Inferior parietal cortex (tissue), 1 donor: ENCODE measurements around the gene PCDH10.

Experiments
- DNase-seq: peaks from one replicate; pipeline ENCODE4 v3.0.0-alpha.2; 2016; ENCODE audit errors: extremely low spot score

Gene PCDH10

DNA sequence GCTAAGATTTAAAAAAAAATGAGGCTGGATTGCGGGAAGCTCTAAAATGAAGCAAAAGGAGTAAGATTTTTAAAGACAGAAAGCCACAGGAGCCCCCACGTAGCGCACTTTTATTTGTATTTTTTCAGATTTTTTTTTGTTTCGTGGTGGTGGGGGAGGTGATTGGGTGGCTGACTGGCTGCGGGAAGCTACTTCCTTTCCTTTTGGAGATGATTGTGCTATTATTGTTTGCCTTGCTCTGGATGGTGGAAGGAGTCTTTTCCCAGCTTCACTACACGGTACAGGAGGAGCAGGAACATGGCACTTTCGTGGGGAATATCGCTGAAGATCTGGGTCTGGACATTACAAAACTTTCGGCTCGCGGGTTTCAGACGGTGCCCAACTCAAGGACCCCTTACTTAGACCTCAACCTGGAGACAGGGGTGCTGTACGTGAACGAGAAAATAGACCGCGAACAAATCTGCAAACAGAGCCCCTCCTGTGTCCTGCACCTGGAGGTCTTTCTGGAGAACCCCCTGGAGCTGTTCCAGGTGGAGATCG is 908 bp downstream of the PCDH10 start:
- no peak for DNase-seq

DNA sequence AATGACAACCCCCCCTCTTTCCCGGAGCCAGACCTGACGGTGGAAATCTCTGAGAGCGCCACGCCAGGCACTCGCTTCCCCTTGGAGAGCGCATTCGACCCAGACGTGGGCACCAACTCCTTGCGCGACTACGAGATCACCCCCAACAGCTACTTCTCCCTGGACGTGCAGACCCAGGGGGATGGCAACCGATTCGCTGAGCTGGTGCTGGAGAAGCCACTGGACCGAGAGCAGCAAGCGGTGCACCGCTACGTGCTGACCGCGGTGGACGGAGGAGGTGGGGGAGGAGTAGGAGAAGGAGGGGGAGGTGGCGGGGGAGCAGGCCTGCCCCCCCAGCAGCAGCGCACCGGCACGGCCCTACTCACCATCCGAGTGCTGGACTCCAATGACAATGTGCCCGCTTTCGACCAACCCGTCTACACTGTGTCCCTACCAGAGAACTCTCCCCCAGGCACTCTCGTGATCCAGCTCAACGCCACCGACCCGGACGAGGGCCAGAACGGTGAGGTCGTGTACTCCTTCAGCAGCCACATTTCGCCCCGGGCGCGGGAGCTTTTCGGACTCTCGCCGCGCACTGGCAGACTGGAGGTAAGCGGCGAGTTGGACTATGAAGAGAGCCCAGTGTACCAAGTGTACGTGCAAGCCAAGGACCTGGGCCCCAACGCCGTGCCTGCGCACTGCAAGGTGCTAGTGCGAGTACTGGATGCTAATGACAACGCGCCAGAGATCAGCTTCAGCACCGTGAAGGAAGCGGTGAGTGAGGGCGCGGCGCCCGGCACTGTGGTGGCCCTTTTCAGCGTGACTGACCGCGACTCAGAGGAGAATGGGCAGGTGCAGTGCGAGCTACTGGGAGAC is 1.6 kb downstream of the PCDH10 start:
- DNase-seq: no peak

DNA sequence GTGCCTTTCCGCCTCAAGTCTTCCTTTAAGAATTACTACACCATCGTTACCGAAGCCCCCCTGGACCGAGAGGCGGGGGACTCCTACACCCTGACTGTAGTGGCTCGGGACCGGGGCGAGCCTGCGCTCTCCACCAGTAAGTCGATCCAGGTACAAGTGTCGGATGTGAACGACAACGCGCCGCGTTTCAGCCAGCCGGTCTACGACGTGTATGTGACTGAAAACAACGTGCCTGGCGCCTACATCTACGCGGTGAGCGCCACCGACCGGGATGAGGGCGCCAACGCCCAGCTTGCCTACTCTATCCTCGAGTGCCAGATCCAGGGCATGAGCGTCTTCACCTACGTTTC is 2.2 kb downstream of the PCDH10 start:
- peak; percentile 74 for DNase-seq

DNA sequence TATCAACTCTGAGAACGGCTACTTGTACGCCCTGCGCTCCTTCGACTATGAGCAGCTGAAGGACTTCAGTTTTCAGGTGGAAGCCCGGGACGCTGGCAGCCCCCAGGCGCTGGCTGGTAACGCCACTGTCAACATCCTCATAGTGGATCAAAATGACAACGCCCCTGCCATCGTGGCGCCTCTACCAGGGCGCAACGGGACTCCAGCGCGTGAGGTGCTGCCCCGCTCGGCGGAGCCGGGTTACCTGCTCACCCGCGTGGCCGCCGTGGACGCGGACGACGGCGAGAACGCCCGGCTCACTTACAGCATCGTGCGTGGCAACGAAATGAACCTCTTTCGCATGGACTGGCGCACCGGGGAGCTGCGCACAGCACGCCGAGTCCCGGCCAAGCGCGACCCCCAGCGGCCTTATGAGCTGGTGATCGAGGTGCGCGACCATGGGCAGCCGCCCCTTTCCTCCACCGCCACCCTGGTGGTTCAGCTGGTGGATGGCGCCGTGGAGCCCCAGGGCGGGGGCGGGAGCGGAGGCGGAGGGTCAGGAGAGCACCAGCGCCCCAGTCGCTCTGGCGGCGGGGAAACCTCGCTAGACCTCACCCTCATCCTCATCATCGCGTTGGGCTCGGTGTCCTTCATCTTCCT is 2.7 kb downstream of the PCDH10 start:
- DNase-seq: no peak

DNA sequence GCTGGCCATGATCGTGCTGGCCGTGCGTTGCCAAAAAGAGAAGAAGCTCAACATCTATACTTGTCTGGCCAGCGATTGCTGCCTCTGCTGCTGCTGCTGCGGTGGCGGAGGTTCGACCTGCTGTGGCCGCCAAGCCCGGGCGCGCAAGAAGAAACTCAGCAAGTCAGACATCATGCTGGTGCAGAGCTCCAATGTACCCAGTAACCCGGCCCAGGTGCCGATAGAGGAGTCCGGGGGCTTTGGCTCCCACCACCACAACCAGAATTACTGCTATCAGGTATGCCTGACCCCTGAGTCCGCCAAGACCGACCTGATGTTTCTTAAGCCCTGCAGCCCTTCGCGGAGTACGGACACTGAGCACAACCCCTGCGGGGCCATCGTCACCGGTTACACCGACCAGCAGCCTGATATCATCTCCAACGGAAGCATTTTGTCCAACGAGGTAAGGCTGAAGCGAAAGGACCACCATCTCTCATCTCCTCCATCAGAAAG is 3.3 kb downstream of the PCDH10 start:
- DNase-seq: no peak

DNA sequence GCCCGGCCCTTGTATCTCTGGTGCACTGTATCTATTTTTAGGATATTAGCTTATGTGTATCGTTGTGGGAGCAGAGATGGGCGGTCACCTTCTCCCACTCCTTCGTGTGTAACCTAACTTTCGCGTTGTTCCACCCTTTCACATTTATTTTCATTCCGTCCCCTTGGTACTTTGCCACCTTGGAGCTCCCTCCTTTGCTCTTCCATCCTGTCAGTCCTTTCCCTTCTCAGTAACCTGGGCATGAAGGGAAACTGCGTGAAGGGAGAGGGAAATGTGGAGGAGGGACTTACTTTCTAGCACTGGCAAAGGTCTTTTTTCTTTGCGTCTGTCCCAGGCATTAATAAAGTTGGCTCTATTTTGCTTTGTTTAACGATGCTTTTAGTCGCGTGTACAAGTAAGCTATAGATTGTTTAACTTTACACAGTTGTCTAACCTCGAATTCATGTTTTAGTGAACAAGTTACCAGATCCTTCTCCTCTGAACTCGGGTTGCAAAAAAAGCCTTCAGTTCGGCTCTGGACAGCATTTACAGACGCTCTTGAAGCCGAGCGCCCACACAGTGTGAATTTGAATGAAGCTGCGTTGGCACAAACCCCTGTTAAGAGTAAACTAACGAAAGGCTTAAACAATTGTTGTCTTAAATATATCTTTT is 3.9 kb downstream of the PCDH10 start:
- peak; percentile 73 for DNase-seq

DNA sequence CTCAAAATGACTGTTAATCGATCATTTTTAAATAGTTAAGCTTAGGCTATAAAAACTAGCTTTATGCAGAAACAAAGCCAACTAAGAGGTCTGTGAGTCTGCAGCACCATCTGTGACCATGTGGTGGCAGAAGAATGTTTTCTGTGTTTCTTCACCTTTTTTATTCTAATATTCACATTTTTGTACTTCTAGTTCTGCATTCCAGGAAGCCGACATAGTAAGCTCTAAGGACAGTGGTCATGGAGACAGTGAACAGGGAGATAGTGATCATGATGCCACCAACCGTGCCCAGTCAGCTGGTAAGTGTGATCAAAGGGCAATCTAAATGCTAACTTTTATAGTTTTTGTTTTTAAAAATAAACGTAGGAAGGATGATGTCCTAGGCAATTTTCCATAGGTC is 5.6 kb downstream of the PCDH10 start:
- DNase-seq: peak; percentile 83

DNA sequence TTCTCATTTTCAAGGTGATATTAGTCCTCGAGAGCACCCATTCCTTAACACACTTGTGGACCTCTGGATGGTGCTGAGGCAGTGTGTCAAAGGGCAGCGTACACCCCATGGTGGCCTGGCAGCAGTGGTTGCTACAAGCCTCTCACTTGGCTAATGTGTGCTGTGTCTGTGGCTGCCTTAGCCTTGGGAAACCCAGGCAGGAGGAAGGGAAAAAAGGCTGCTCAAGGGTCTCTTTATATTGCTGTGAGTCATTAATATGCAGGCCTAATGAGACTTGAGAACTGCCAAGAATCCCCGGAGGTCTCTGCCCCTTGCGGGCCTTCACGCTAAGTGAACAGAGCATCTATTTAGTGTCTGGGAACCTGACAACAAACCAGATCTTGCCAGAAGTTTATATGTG is 7.0 kb downstream of the PCDH10 start:
- peak; percentile 77 for DNase-seq

DNA sequence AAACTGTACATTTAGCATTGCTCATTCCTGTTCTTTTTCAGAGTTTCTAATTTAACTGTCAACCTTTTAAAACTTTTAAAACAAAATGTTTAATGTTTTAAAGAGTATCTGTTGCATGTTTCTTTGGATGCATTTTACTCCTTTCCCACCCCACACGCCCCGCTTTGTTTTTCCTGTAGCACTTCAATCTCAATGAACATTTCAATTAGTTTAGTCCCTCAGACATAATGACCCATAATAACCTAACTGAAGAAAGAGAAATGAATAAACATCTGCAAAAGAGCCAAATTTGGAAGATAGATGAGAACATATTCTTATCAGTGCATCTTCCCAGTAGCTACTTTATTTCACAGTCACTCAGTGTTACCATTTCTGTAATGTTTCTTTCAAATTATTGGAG is 7.5 kb downstream of the PCDH10 start:
- no peak for DNase-seq

DNA sequence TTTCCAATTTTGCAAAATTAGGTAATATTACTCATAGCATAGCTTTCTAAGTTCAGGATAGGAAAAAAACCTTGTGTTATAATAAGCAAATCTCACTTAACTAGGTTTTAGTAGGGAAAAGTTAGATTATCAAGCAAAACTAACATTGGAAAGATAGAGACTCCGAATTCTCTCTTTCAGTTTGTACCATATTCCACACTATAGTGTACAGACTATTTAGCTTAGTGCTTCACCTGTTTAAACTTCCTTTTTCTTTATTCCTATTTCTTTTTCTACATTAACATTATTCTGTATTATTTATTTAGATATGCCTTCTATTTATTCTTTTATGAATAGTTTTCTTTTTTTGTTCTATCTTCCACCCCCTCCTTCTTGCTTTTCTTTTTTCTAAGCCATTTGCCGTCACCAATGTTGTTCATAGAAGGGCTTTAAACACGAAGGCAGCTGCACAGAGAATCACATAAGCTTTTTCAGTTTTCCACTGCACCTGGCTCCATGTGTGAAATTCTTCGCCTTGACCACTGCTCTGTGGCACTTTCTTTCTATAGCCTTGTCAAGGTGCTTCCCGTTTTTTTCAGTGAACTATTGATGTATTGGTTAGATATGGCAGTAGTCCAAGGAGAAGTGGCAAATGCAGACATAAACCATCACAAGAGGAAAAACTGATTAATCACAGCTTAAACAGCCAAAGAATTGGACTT is 8.5 kb downstream of the PCDH10 start:
- peak; percentile 68 for DNase-seq

DNA sequence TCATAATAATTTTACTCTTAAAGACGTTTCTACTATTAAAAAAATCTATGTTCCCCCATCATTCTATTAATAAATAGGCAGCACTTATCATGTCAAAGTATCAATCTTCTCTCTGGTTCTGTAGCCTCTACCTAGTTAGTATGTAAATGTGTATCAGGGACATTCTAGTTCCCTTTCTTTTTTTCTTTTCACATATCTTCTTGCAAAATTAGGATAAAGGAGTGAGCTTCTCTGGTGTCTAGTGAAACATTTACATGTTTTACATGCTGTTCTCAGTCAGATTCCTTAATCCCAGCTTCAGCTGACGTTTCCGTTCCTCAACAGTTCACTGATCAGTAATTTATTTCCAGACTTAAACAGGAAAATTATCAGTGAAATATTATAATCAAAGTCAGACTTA is 11.8 kb downstream of the PCDH10 start:
- no peak for DNase-seq

DNA sequence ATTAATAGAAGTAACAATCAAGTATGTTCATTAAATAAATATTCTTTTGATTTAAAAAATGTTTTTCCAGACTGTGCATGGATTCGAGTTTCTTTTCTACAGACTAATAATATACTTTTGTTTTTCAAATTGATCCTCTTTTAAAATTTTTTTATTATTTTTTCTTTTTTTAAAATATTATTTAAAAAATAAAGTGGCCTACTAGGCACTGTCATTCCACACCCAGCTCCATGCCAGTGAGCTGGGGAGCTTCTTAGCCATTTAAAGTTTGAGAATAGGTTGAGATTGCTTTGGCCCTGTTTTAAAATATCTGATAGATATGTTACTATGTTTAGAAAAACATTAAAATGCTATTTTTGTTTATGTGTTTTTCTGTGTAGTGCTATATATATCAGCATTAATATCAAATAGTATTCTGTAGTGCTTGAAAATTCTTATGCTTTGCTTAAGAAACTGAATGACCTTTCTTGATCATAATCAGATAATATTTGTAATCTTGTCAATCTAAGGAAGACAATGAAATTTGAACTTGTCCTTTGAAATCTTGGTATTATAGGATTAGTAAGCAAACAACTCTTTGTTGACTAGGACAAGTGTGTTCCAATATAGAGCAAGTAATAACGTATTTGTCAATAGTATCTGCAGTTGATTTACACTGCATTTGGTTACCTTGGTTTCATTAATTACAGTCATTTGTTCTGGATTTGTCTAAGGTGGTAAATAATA is 12.6 kb downstream of the PCDH10 start:
- no peak for DNase-seq

DNA sequence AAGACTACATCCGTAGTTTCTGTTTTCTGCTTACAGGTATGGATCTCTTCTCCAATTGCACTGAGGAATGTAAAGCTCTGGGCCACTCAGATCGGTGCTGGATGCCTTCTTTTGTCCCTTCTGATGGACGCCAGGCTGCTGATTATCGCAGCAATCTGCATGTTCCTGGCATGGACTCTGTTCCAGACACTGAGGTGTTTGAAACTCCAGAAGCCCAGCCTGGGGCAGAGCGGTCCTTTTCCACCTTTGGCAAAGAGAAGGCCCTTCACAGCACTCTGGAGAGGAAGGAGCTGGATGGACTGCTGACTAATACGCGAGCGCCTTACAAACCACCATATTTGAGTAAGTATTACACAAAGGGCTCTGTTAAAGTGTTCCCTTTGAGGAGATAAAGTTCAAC is 13.8 kb downstream of the PCDH10 start:
- DNase-seq: no peak

DNA sequence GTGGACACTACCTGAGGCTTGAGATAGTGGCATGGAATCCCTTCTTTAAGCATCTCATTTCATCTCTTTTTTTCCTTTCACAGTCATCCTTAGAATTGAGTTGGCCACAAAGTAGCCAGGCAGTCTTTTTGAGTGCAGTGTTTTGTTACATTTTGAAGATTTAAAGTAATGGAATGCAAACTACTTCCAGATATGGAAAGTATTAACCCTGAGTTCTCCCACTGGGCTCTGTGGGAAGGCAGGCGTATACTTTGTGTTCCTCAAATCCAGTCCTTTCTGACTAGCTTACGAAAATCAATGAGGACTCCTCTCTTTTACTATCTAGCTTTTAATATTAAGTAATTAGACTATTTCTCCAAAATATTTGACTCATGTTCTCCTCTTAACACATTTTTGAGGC is 29.9 kb downstream of the PCDH10 start:
- DNase-seq: no peak

DNA sequence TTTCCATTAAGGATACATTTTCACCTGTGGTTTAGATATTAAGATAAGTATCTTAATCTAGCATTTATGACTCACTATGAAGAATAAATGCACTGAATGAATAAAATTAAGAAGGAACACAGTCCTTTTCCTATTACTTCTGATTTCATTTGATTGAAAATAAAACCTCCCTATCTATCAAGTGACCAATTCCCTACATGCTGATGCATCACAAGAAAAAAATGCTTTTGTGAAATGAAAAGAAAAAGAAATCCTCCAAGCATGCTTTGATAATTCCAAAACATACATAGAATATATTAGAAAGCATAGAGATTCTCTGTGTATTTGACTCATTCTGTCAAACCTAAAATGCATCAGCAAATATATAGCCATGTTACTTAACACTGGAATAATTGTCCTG is 37.1 kb downstream of the PCDH10 start:
- peak; percentile 4 for DNase-seq

DNA sequence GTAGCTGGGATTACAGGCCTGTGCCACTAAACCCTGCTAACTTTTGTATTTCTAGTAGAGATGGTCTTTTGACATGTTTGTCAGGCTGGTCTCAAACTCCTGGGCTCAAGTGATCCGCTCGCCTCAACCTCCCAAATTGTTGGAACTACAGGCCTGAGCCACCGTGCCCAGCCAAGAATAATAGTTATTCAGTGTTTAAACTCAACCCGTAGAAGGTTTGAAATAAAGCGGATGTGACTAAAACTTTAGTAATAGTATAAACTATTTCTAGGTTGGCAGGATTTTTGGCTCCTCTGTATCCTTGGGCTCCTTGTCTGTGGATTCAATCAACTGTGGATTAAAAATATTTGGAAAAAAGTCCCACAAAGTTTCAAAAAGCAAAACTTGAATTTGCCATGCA is 37.8 kb downstream of the PCDH10 start:
- no peak for DNase-seq

DNA sequence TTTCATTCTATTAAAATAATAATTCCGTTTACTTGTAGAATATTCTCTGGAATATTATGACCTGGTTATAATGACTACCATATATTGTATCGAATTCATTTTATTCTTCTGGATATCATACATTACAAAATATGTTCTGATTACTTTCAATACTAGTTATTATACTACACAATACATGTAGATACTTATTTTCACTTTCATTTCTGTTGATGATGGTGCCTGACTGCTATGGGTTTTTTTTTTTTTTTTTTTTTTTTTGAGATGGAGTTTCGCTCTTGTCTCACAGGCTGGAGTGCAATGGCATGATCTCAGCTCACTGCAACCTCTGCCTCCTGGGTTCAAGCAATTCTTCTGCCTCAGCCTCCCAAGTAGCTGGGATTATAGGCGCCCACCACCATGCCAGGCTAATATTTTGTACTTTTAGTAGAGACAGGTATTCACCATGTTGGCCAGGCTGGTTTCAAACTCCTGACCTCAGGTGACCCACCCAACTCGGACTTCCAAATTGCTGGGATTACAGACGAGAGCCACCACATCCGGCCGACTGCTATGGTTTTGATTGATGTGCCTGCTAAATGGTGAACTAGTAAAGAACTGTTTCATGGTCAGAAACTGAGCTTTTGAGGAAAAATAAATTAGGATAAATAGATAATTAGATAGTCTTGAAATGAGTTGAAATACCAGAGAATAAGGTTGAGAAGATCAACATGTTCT is 39.5 kb downstream of the PCDH10 start:
- no peak for DNase-seq

DNA sequence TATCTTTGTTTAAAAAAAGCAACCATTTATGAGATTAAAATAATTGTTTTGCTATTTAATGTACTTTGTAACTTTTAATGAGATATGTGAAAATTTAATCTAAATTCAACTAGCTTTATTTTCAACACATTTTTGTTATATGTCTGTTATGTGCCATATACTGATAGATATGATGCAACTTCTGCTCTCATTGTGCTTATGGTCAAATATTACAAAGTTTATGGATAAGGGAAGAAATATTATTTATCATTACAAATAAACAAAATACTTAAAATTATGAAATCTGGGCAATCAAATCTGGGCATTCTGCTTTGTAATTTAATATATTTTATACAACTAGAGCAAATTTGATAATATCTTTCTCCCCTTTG is 40.0 kb downstream of the PCDH10 start:
- DNase-seq: no peak

DNA sequence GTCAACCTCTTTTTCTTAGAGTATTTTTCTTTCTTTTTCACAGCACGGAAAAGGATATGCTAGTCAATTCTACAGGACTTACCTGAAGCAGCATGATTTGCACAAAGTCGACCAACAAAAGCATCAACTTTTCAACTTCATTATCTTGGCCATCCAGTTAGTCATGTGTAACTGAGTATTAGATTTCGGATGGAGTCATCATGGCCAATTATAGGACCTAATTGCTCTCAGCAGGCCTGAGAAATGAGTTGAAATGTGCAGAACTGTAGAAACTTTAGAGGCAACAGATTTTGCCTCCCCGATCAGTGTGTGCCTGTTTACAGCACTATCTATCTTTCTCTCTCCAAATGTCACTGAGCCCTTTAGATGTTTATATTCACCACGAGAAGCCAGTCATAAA is 41.0 kb downstream of the PCDH10 start:
- no peak for DNase-seq

DNA sequence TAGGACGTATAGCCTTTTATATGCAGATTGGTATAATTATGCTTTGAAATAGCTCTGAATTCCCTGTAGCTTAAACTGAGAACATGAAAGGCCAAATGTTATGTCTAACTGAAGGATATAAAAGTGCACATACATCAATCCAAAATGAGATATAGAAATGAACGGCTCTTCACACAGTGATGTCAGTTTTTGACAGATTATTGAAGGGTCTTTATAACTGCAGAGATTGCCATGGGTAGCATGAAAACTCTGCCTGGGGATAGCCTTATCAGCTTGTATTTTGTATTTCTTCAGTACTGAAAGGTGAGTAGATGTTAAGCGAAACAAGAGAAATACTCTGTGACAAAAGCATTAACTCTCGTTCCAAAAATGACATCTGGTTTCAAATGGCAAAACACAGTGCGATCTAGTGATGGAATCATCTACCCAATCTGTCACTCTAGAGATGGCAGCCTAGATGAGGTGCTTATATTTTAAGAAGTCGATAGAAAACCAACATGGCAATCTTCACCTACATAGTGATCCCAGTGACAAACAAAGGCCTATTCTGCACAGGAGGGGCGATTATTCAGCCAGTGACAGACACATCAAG is 59.7 kb downstream of the PCDH10 start:
- no peak for DNase-seq
